SK-N-SH (cell line): ENCODE data around the gene SBF2. TPM values are rescaled to one million over a fixed set of nuclear protein-coding genes. Genes with fewer than 3 reads are reported as not detected.

Experiments used
- CTCF ChIA-PET: fragments of 300-600, 350-600 bp; formaldehyde crosslinking; extraction: SDS; loops from one replicate; lab custom pipeline; 2021; lab: Yijun Ruan, JAX
- POLR2A ChIA-PET: fragments of 350-600 bp; sonication (Branson Sonifier 250); formaldehyde crosslinking; extraction: SDS; loops from one replicate; lab custom pipeline; 2020; ENCODE audit warnings: antibody characterized with exemption, inconsistent platforms; lab: Yijun Ruan, JAX
- DNase-seq: peaks from one replicate; pipeline ENCODE4 v3.0.0; 2012
- H2AFZ ChIP-seq: fragments of 200-600 bp; sonication (generic); 2 replicates; pipeline ENCODE4 v1.8.1; 2016; ENCODE audit warnings: antibody characterized with exemption, mild to moderate bottlenecking, low read depth
- H3F3A ChIP-seq: fragments of 200-600 bp; sonication (generic); replicated peaks from 2 replicates; pipeline ENCODE3; 2016; ENCODE audit warnings: antibody characterized with exemption, mild to moderate bottlenecking; ENCODE audit not compliant: insufficient read depth
- H3K27ac ChIP-seq, 2 experiments: fragments of 200-500 bp in 1 of 2; fragments of 200-600 bp in 1 of 2; sonication (Bioruptor generic) in 1 of 2; sonication (generic), shearing (Covaris generic) in 1 of 2; 2 replicates each; pipeline versions ENCODE4 v1.5.1 to v1.6.1; 2014 to 2016; ENCODE audit warnings: low read depth in 2 of 2, inconsistent platforms in 1 of 2, low read length in 1 of 2, mild to moderate bottlenecking in 1 of 2, mixed read lengths in 1 of 2
- H3K27me3 ChIP-seq: fragments of 200-600 bp; sonication (generic), shearing (Covaris generic); 2 replicates; pipeline ENCODE4 v1.6.1; 2016; ENCODE audit warnings: mixed run types; ENCODE audit not compliant: insufficient read depth
- H3K36me3 ChIP-seq, 2 experiments: fragments of 200-500 bp in 1 of 2; fragments of 200-600 bp in 1 of 2; sonication (Bioruptor generic) in 1 of 2; sonication (generic) in 1 of 2; replicated peaks in 1 of 2; 2 replicates each; pipeline versions ENCODE3 to v1.5.1; 2014 to 2016; ENCODE audit warnings: low read length in 1 of 2, mild to moderate bottlenecking in 1 of 2; ENCODE audit not compliant: insufficient read depth in 2 of 2, control insufficient read depth in 1 of 2
- H3K4me1 ChIP-seq, 2 experiments: fragments of 200-500 bp in 1 of 2; fragments of 200-600 bp in 1 of 2; sonication (Bioruptor generic) in 1 of 2; sonication (generic), shearing (Covaris generic) in 1 of 2; 2 replicates each; pipeline versions ENCODE4 v1.5.1 to v1.6.1; 2014 to 2016; ENCODE audit warnings: low read depth in 1 of 2, low read length in 1 of 2, mixed run types in 1 of 2; ENCODE audit not compliant: insufficient read depth in 2 of 2, control insufficient read depth in 1 of 2
- H3K4me2 ChIP-seq: fragments of 200-600 bp; sonication (generic), shearing (Covaris generic); 2 replicates; pipeline ENCODE4 v1.6.1; 2017; ENCODE audit warnings: mixed run types
- H3K4me3 ChIP-seq, 2 experiments: fragments of 200-500 bp in 1 of 2; fragments of 200-600 bp in 1 of 2; sonication (Bioruptor generic) in 1 of 2; sonication (generic), shearing (Covaris generic) in 1 of 2; 2 replicates each; pipeline versions ENCODE4 v1.5.1 to v1.8.1; 2014 to 2016; ENCODE audit warnings: low read depth in 2 of 2, inconsistent platforms in 1 of 2, low read length in 1 of 2, mild to moderate bottlenecking in 1 of 2, mixed read lengths in 1 of 2, moderate library complexity in 1 of 2
- H3K79me2 ChIP-seq: fragments of 200-600 bp; sonication (generic); 2 replicates; pipeline ENCODE4 v1.8.1; 2017; ENCODE audit warnings: mild to moderate bottlenecking; ENCODE audit not compliant: insufficient read depth
- H3K9ac ChIP-seq: fragments of 200-600 bp; sonication (generic); 2 replicates; pipeline ENCODE4 v1.6.1; 2017; ENCODE audit warnings: mixed run types
- H3K9me2 ChIP-seq: fragments of 200-600 bp; sonication (generic); 2 replicates; pipeline ENCODE4 v1.6.1; 2017; ENCODE audit warnings: mixed run types
- H3K9me3 ChIP-seq: fragments of 200-600 bp; sonication (generic); 2 replicates; pipeline ENCODE4 v1.6.1; 2017; ENCODE audit warnings: mixed run types, mild to moderate bottlenecking, moderate library complexity
- H4K20me1 ChIP-seq: fragments of 200-600 bp; sonication (generic); 2 replicates; pipeline ENCODE4 v1.6.1; 2017; ENCODE audit warnings: mild to moderate bottlenecking, mixed run types; ENCODE audit not compliant: insufficient read depth
- EP300 ChIP-seq, 2 experiments: IDR thresholded peaks; 2 replicates each; pipeline versions ENCODE4 v1.4.0 to v1.6.1; 2012; ENCODE audit warnings: borderline replicate concordance in 1 of 2, low read depth in 1 of 2, low read length in 1 of 2
- FOSL2 ChIP-seq: IDR thresholded peaks from 2 replicates; pipeline ENCODE4 v1.4.0; 2012; ENCODE audit warnings: low read depth, mild to moderate bottlenecking, moderate library complexity, borderline replicate concordance
- FOXJ3 ChIP-seq: sonication (generic); formaldehyde crosslinking; IDR thresholded peaks from 2 replicates; pipeline ENCODE4 v1.5.1; 2020; ENCODE audit warnings: mild to moderate bottlenecking, missing genetic modification reagents
- GATA2 ChIP-seq: sonication (generic); formaldehyde crosslinking; IDR thresholded peaks from 2 replicates; pipeline ENCODE4 v1.5.0; 2020; ENCODE audit warnings: mild to moderate bottlenecking, missing genetic modification reagents
- JUND ChIP-seq: IDR thresholded peaks from 2 replicates; pipeline ENCODE4 v1.4.0; 2012
- MEF2A ChIP-seq: IDR thresholded peaks from 2 replicates; pipeline ENCODE4 v1.4.0; 2012; ENCODE audit warnings: low read depth, borderline replicate concordance
- MXI1 ChIP-seq: IDR thresholded peaks from 2 replicates; pipeline ENCODE4 v1.6.1; 2012; ENCODE audit warnings: mild to moderate bottlenecking, low read depth, low read length, improper control_type of control experiment
- NFIC ChIP-seq: IDR thresholded peaks from 2 replicates; pipeline ENCODE4 v1.4.0; 2012; ENCODE audit warnings: borderline replicate concordance
- NRF1 ChIP-seq: IDR thresholded peaks from 2 replicates; pipeline ENCODE4 v1.6.1; 2012; ENCODE audit warnings: low read depth, mild to moderate bottlenecking, low read length
- RCOR1 ChIP-seq: fragments of 150-350 bp; IDR thresholded peaks from 2 replicates; pipeline ENCODE4 v1.6.1; 2017; ENCODE audit warnings: antibody characterized with exemption, low read length
- RFX5 ChIP-seq: IDR thresholded peaks from 2 replicates; pipeline ENCODE4 v1.6.1; 2012; ENCODE audit warnings: mild to moderate bottlenecking, improper control_type of control experiment, low read length
- SMC3 ChIP-seq: IDR thresholded peaks from 2 replicates; pipeline ENCODE4 v1.6.1; 2012; ENCODE audit warnings: low read depth, low read length, improper control_type of control experiment
- TAF1 ChIP-seq: IDR thresholded peaks from 2 replicates; pipeline ENCODE4 v1.6.1; 2012; ENCODE audit warnings: low read depth, mild to moderate bottlenecking, low read length, moderate library complexity, borderline replicate concordance
- TEAD4 ChIP-seq: IDR thresholded peaks from 2 replicates; pipeline ENCODE4 v1.4.0; 2012; ENCODE audit warnings: mild to moderate bottlenecking, borderline replicate concordance; ENCODE audit not compliant: insufficient read depth
- YY1 ChIP-seq: IDR thresholded peaks from 2 replicates; pipeline ENCODE4 v1.4.0; 2012; ENCODE audit warnings: low read depth, mild to moderate bottlenecking
- WGBS: methylation state at CpG from one replicate; pipeline ENCODE4 v1.1.6; 2017; ENCODE audit warnings: low lambda C conversion rate; 5-methylcytosine and 5-hydroxymethylcytosine counted together
- polyA plus RNA-seq, 3 experiments: library from polyadenylated mRNA; depleted of rRNA; stranded (reverse); fragments of >200 nt; gene quantifications; 2 replicates each; pipeline ENCODE4 v1.2.3, GENCODE V29; 2012
- TF ChIP-seq, protein P1 (sequence below): IDR thresholded peaks from 2 replicates; pipeline ENCODE4; 2012
- TF ChIP-seq, protein P2 (sequence below): IDR thresholded peaks from 2 replicates; pipeline ENCODE4 v1.4.0; 2012; ENCODE audit warnings: low read depth, borderline replicate concordance
- TF ChIP-seq, protein P3 (sequence below): IDR thresholded peaks from 2 replicates; pipeline ENCODE4 v1.6.1; 2012; ENCODE audit warnings: mild to moderate bottlenecking, low read depth, low read length, moderate library complexity

SBF2 gene
- polyA plus RNA-seq, 1 of the 3 experiments (the other 2 are of a cell fraction) = 23.0 TPM

DNA sequence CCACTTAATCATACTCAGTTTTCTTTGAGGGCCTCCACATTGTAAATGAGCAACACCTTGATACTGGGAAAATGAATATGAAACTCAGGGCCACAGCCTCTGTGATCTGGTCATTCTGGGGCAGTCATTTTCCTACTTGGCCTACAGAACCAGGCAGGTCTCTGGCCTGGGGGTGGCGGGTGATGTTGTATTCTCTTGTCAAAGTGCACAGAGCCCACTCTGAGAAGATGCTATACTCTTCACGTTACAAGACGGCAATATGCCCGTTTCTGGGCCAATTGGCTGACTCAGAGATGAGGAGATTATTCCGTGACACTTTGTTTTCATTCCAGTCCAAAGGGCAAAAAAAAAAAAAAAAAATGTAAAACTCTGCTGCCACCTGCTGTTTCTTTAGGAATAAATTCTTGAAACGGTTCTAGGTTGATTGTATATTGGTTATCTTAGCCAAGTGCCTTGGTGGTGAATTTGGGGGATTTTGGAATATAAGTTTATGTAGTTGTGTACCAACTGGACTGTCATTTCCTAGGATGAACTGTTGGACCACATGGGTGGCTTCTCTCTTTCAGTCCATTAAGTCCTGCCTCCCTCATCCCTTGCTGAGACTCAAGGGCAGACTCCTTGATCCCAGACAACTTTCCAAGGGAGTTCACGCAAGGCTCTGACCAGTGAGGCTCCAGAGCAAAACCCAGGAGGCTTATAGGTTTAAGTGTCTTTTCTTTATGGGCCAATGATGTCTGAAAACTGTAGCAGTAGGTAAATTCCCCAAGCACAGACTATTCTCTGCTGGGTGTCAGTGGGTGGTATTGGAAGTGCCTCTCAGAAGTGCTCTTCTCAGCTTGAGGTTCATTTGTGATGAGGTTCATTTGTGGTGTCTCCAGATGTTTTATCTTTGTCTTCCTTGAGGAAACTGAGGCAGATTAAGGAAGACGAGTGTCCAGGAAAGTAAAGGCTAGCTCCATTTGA is 29.1 kb upstream of the SBF2 start (continued):
- TF ChIP-seq SMC3 (peak; percentile 50), RFX5 (no peak), GATA2 (CRISPR knock-in tag) (peak; percentile 83), FOSL2 (peak; percentile 76), YY1 (no peak)
- TF ChIP-seq, protein P1, sequence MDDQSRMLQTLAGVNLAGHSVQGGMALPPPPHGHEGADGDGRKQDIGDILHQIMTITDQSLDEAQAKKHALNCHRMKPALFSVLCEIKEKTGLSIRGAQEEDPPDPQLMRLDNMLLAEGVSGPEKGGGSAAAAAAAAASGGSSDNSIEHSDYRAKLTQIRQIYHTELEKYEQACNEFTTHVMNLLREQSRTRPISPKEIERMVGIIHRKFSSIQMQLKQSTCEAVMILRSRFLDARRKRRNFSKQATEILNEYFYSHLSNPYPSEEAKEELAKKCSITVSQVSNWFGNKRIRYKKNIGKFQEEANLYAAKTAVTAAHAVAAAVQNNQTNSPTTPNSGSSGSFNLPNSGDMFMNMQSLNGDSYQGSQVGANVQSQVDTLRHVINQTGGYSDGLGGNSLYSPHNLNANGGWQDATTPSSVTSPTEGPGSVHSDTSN = peak; percentile 54; the same call in 1 of the 2 replicates
- TF ChIP-seq, protein P2, sequence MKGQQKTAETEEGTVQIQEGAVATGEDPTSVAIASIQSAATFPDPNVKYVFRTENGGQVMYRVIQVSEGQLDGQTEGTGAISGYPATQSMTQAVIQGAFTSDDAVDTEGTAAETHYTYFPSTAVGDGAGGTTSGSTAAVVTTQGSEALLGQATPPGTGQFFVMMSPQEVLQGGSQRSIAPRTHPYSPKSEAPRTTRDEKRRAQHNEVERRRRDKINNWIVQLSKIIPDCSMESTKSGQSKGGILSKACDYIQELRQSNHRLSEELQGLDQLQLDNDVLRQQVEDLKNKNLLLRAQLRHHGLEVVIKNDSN = no peak

DNA sequence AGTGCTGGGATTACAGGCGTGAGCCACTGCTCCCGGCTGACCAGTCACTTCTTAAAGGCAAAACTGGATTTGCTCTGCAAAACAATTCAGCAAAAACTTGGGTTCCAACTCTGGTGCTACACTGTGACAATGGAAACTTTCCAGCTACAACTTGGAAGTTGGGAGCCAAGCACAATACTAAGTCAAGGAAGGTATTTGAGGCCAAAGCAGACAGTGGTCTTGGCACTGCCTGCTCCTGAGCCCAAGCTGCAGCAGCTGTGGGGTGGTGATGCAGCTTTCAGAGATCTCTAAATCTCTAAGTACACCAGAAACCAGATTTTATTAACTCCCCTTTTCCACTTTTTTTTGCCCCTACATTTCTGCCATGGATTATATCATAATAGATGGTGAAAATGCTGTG is 28.4 kb upstream of the SBF2 start:
- POLR2A ChIA-PET = no interaction called here
- Histone ChIP-seq H3K9ac (peak overlapping the region; percentile 27), H3K4me1 (peaks cover 31 to 42% of the 10 kb centered on the region in 2 experiments), H3K9me2 (no peaks in the 10 kb centered on the region), H3F3A (peaks cover 25% of the 10 kb centered on the region), H3K4me3 (no peak overlapping the region), H2AFZ (0 out of 2 replicates have a peak overlapping the region, but pooled peaks have one; percentile 8), H3K4me2 (peak overlapping the region; percentile 64), H4K20me1 (no peaks in the 10 kb centered on the region), H3K27me3 (no peaks in the 10 kb centered on the region), H3K36me3 (no peaks in the 10 kb centered on the region), H3K79me2 (no peaks in the 10 kb centered on the region), H3K27ac (peak overlapping the region; percentile 58 to 97), H3K9me3 (no peaks in the 10 kb centered on the region)
- DNase-seq = no peak
- WGBS = 93% methylated on average over 2 of the region's 2 CpGs
- CTCF ChIA-PET = interaction anchor here (0.7 to 3.6 kb wide), 9 partner anchors 8 to 564 kb away, joined by 3 to 52 read pairs (median 3); no protein-coding TSS in a partner anchor
- no peak for TF ChIP-seq FOXJ3 (CRISPR knock-in tag)

DNA sequence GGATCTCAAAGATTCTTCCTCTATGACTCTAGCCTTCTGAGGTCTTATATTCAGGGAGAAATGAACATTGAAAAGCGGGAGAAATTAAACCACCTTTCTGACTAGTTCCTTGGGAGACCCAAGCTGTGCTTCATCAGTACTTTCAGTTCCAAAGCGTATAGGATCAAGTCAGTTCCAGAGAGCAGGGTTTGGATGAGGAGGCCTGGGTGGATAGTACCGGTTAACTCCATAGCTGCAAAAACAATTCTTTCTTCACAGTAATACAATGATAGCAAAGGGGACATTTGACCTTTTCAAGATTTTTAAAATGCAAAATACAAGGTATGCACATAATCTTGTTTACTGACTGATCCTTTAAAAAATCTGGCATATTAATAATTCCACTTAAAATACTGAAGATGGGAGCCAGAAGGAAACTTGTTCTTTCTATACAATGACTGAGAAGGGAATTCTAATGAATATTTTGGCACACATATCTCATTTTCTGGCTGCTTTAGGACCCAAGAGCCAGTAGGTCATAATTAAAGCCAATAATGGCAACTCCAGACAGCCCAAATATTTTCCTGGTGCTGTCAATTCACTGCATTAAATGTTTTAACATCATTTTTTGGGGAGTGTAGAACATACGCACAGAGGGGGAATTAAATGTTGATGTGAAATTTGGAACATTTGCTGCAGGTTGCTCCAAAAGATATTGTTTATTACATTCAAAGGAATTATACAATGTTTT is 26.9 kb upstream of the SBF2 start:
- H3K36me3 ChIP-seq = no peaks in the 10 kb centered on the region
- H3K9me3 ChIP-seq = no peaks in the 10 kb centered on the region
- DNase-seq = no peak
- WGBS = 97% methylated on average over 4 of the region's 4 CpGs
- peaks cover 25 to 42% of the 10 kb centered on the region in 2 experiments for H3K4me1 ChIP-seq
- no peaks in the 10 kb centered on the region for H4K20me1 ChIP-seq
- no peaks in the 10 kb centered on the region for H3K79me2 ChIP-seq
- H2AFZ ChIP-seq = no peak overlapping the region
- H3K4me3 ChIP-seq = no peak overlapping the region
- no peak overlapping the region for H3K4me2 ChIP-seq
- no peaks in the 10 kb centered on the region for H3K27me3 ChIP-seq
- ChIA-PET POLR2A (interaction anchor here (1.5 kb wide), 1 partner anchor 16 kb away, joined by 6 read pairs; the partner anchor contains the start of gene ADM), CTCF (interaction anchor here (1.0 to 3.6 kb wide), 8 partner anchors 12 to 567 kb away, joined by 3 to 52 read pairs (median 5); partner anchors contain the start of gene ADM)
- H3K27ac ChIP-seq = peak overlapping the region in 1 of 2 experiments; percentile 96; a peak in 2 of 4 replicates
- no peaks in the 10 kb centered on the region for H3K9me2 ChIP-seq
- H3K9ac ChIP-seq = no peak overlapping the region
- peaks cover 17% of the 10 kb centered on the region for H3F3A ChIP-seq
- TF ChIP-seq JUND = no peak
- TF ChIP-seq NFIC = no peak
- no peak for TF ChIP-seq RCOR1
- TF ChIP-seq MEF2A = no peak
- no peak for TF ChIP-seq EP300 (IDR thresholded peaks at IDR 0.05; ENCODE audit: borderline replicate concordance in 1 of 2, low read depth in 1 of 2, low read length in 1 of 2)
- TF ChIP-seq GATA2 (CRISPR knock-in tag) = no peak
- TF ChIP-seq MXI1 = no peak
- TF ChIP-seq, protein P3, sequence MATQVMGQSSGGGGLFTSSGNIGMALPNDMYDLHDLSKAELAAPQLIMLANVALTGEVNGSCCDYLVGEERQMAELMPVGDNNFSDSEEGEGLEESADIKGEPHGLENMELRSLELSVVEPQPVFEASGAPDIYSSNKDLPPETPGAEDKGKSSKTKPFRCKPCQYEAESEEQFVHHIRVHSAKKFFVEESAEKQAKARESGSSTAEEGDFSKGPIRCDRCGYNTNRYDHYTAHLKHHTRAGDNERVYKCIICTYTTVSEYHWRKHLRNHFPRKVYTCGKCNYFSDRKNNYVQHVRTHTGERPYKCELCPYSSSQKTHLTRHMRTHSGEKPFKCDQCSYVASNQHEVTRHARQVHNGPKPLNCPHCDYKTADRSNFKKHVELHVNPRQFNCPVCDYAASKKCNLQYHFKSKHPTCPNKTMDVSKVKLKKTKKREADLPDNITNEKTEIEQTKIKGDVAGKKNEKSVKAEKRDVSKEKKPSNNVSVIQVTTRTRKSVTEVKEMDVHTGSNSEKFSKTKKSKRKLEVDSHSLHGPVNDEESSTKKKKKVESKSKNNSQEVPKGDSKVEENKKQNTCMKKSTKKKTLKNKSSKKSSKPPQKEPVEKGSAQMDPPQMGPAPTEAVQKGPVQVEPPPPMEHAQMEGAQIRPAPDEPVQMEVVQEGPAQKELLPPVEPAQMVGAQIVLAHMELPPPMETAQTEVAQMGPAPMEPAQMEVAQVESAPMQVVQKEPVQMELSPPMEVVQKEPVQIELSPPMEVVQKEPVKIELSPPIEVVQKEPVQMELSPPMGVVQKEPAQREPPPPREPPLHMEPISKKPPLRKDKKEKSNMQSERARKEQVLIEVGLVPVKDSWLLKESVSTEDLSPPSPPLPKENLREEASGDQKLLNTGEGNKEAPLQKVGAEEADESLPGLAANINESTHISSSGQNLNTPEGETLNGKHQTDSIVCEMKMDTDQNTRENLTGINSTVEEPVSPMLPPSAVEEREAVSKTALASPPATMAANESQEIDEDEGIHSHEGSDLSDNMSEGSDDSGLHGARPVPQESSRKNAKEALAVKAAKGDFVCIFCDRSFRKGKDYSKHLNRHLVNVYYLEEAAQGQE = no peak
- TF ChIP-seq NRF1 = no peak
- no peak for TF ChIP-seq TEAD4
- TF ChIP-seq TAF1 = no peak
